PC-9 (cell line): ENCODE measurements around the gene TSEN15. TPM values are rescaled to one million over a fixed set of nuclear protein-coding genes. Genes with fewer than 3 reads are reported as not detected.
A peak's percentile ranks its signal among the peaks of the same experiment; 100 is the strongest.

Experiments used
- BruUV-seq: library from RNA; stranded (reverse); fragments of 400-500 nt; replicated peaks from 2 replicates; lab custom pipeline; 2021; lab: Mats Ljungman, UMichigan
- CTCF ChIA-PET: fragments of 300-600 bp; sonication (Branson Sonifier 250); formaldehyde crosslinking; loops from one replicate; lab custom pipeline; 2022; ENCODE audit warnings: antibody characterized with exemption; lab: Charles Lee
- POLR2A ChIA-PET: fragments of 300-600 bp; sonication (Branson Sonifier 250); formaldehyde crosslinking; loops from one replicate; lab custom pipeline; 2022; ENCODE audit warnings: antibody characterized with exemption; ENCODE audit not compliant: unreplicated experiment; lab: Charles Lee
- DNase-seq, 2 experiments: peaks; one replicate each; pipeline versions ENCODE4 v3.0.0 to v3.0.0-alpha.2; 2015 to 2022; ENCODE audit warnings: mixed read lengths in 1 of 2
- H2AFZ ChIP-seq: fragments of 200-600 bp; sonication (generic); 2 replicates; pipeline ENCODE4 v1.8.1; 2017; ENCODE audit warnings: antibody characterized with exemption
- H3F3A ChIP-seq: fragments of 200-600 bp; sonication (generic); 2 replicates; pipeline ENCODE4 v1.8.1; 2017; ENCODE audit warnings: antibody characterized with exemption, mild to moderate bottlenecking, low read depth; ENCODE audit not compliant: insufficient read depth
- H3K27ac ChIP-seq: fragments of 200-600 bp; sonication (generic); 2 replicates; pipeline ENCODE4 v1.6.1; 2016; ENCODE audit warnings: mixed run types
- H3K27me3 ChIP-seq: fragments of 200-600 bp; sonication (generic); 2 replicates; pipeline ENCODE4 v1.6.1; 2016; ENCODE audit warnings: low read depth, mixed run types; ENCODE audit not compliant: insufficient read depth
- H3K36me3 ChIP-seq: fragments of 200-600 bp; sonication (generic); 2 replicates; pipeline ENCODE4 v1.6.1; 2016; ENCODE audit warnings: low read depth, mixed run types
- H3K4me1 ChIP-seq: fragments of 200-600 bp; sonication (generic); replicated peaks from 2 replicates; pipeline ENCODE4 v1.6.1; 2016; ENCODE audit warnings: mixed run types; ENCODE audit not compliant: insufficient read depth
- H3K4me2 ChIP-seq: fragments of 200-600 bp; sonication (generic); 2 replicates; pipeline ENCODE4 v1.6.1; 2017; ENCODE audit warnings: mixed run types
- H3K4me3 ChIP-seq: fragments of 200-600 bp; sonication (generic); 2 replicates; pipeline ENCODE4 v1.6.1; 2016; ENCODE audit warnings: mixed run types
- H3K79me2 ChIP-seq: fragments of 200-600 bp; sonication (generic); 2 replicates; pipeline ENCODE4 v1.6.1; 2017; ENCODE audit warnings: low read depth, mixed run types
- H3K9me2 ChIP-seq: fragments of 200-600 bp; sonication (generic); 2 replicates; pipeline ENCODE4 v1.8.1; 2017; ENCODE audit warnings: mild to moderate bottlenecking; ENCODE audit not compliant: insufficient read depth
- H3K9me3 ChIP-seq: fragments of 200-600 bp; sonication (generic); 2 replicates; pipeline ENCODE4 v1.8.1; 2016; ENCODE audit warnings: low read depth; ENCODE audit not compliant: insufficient read depth
- H4K20me1 ChIP-seq: fragments of 200-600 bp; sonication (generic); 2 replicates; pipeline ENCODE4 v1.8.1; 2017; ENCODE audit not compliant: insufficient read depth
- EZH2 ChIP-seq: fragments of 200-600 bp; sonication (generic); IDR thresholded peaks from 2 replicates; pipeline ENCODE4 v1.8.0; 2017; ENCODE audit warnings: antibody characterized with exemption, low read depth
- intact Hi-C: fragments of 100-400 bp; cut with micrococcal nuclease; formaldehyde crosslinking; loops from one replicate; pipeline ENCODE4 v1.10.0; 2022; ENCODE audit not compliant: unreplicated experiment
- total RNA-seq: library from RNA; stranded (reverse); gene quantifications from 2 replicates; pipeline ENCODE4 v1.2.3, GENCODE V29; 2021
- TF ChIP-seq, protein P1 (sequence below): fragments of 200-600 bp; sonication (generic); conservative IDR thresholded peaks from 2 replicates; pipeline ENCODE4 v1.6.1; 2017; ENCODE audit warnings: mixed run types, antibody characterized with exemption, mild to moderate bottlenecking, moderate library complexity

TSEN15 gene
- total RNA-seq, 1 experiment from 2014 or later, result 46.0 TPM

- no TSS peak for BruUV-seq
- intact Hi-C loops, result no loop called here
- TF ChIP-seq, protein P1, sequence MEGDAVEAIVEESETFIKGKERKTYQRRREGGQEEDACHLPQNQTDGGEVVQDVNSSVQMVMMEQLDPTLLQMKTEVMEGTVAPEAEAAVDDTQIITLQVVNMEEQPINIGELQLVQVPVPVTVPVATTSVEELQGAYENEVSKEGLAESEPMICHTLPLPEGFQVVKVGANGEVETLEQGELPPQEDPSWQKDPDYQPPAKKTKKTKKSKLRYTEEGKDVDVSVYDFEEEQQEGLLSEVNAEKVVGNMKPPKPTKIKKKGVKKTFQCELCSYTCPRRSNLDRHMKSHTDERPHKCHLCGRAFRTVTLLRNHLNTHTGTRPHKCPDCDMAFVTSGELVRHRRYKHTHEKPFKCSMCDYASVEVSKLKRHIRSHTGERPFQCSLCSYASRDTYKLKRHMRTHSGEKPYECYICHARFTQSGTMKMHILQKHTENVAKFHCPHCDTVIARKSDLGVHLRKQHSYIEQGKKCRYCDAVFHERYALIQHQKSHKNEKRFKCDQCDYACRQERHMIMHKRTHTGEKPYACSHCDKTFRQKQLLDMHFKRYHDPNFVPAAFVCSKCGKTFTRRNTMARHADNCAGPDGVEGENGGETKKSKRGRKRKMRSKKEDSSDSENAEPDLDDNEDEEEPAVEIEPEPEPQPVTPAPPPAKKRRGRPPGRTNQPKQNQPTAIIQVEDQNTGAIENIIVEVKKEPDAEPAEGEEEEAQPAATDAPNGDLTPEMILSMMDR, result no peak
- H3F3A ChIP-seq, result 0 out of 2 replicates have a peak, but pooled peaks cover 7% of the 10 kb centered on the region
- no peak overlapping the region for H2AFZ ChIP-seq
- peaks cover 10% of the 10 kb centered on the region for H3K4me1 ChIP-seq
- ChIA-PET POLR2A (no interaction called here), CTCF (no interaction called here)
- H3K27me3 ChIP-seq, result no peaks in the 10 kb centered on the region
- no peak overlapping the region for H3K4me2 ChIP-seq
- no peaks in the 10 kb centered on the region for H3K79me2 ChIP-seq
- no peaks in the 10 kb centered on the region for H3K36me3 ChIP-seq
- H3K9me2 ChIP-seq, result no peaks in the 10 kb centered on the region
- H3K27ac ChIP-seq, result no peak overlapping the region
- no peak overlapping the region for H3K4me3 ChIP-seq
- DNase-seq, result no peak
- no peaks in the 10 kb centered on the region for H4K20me1 ChIP-seq
- no peaks in the 10 kb centered on the region for H3K9me3 ChIP-seq
Measured at GRCh38 chr1:184110272-184111204, 59.0 kb downstream of the TSEN15 start.

DNA sequence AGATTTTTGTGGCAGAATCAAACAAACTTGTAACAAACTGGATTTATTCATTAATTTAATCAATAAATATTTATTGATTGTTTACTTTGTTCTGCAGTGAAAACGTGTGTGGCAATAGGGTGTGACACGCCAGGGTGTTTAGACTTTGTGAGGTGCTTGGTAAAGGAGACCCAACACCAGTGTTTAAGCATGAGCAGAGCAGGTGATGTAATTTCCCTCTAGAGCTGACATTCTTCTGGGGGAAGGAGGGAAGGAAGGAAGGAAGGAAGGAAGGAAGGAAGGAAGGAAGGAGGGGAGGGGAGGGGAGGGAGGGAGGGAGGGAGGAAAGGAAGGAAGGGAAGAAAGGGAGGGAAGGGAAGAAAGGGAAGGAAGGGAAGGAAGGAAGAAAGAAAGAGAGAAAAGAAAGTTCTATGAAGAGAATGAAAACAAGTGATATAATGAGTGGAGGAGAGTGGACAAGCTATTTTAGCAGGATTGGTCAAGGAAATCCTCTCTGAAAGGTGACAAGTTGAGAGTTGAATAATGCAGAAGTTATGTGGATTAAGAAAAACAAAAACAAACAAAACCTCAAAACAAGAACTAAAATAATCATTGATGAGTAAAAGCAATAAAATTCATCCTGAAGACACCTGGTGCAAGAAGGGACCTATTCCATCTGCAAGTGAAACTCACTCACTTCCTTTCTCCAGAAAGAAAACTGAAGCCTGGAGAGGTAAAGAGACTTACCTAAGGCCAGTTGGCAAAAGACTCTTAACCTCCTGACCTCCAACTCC is 60.8 kb downstream of the TSEN15 start:
- no peaks in the 10 kb centered on the region for H3K9me2 ChIP-seq
- intact Hi-C loops, result no loop called here
- no peak overlapping the region for H2AFZ ChIP-seq
- H3K27ac ChIP-seq, result 0 out of 2 replicates have a peak overlapping the region, but pooled peaks have one; percentile 25
- no peaks in the 10 kb centered on the region for H3K9me3 ChIP-seq
- ChIA-PET POLR2A (no interaction called here), CTCF (no interaction called here)
- no peak overlapping the region for H3K4me3 ChIP-seq
- H3F3A ChIP-seq, result 0 out of 2 replicates have a peak, but pooled peaks cover 7% of the 10 kb centered on the region
- no peaks in the 10 kb centered on the region for H3K36me3 ChIP-seq
- peak in 1 of 2 experiments; percentile 75 for DNase-seq
- no peak overlapping the region for H3K4me2 ChIP-seq
- no TSS peak for BruUV-seq
- no peak for TF ChIP-seq EZH2
- TF ChIP-seq, protein P1, result no peak
- peaks cover 10% of the 10 kb centered on the region for H3K4me1 ChIP-seq
- no peaks in the 10 kb centered on the region for H3K27me3 ChIP-seq
- no peaks in the 10 kb centered on the region for H3K79me2 ChIP-seq
- no peaks in the 10 kb centered on the region for H4K20me1 ChIP-seq

GRCh38 chr1:184113251-184113650 is 61.7 kb downstream of the TSEN15 start:
- no peaks in the 10 kb centered on the region for H3K9me3 ChIP-seq
- no peak overlapping the region for H3K4me2 ChIP-seq
- H3K9me2 ChIP-seq, result no peaks in the 10 kb centered on the region
- BruUV-seq, result no TSS peak
- ChIA-PET CTCF (no interaction called here), POLR2A (no interaction called here)
- 0 out of 2 replicates have a peak, but pooled peaks cover 7% of the 10 kb centered on the region for H3F3A ChIP-seq
- H3K79me2 ChIP-seq, result no peaks in the 10 kb centered on the region
- no peaks in the 10 kb centered on the region for H3K27me3 ChIP-seq
- no peak for TF ChIP-seq EZH2
- TF ChIP-seq, protein P1, result no peak
- H3K4me3 ChIP-seq, result no peak overlapping the region
- no peak for DNase-seq
- H3K27ac ChIP-seq, result no peak overlapping the region
- H3K4me1 ChIP-seq, result peaks cover 10% of the 10 kb centered on the region
- no peak overlapping the region for H2AFZ ChIP-seq
- H3K36me3 ChIP-seq, result no peaks in the 10 kb centered on the region
- H4K20me1 ChIP-seq, result no peaks in the 10 kb centered on the region
- intact Hi-C loops, result no loop called here
